DOHH2 (cell line): ENCODE measurements around the gene OR2S2.

Source experiments
- EZH2phosphoT487 ChIP-seq: fragments of 200-600 bp; sonication (generic); IDR thresholded peaks from 2 replicates; pipeline ENCODE4 v1.6.1; 2017; ENCODE audit warnings: borderline replicate concordance, mild to moderate bottlenecking, antibody characterized with exemption, low read length, moderate library complexity, mixed read lengths
- TF ChIP-seq, protein P1 (sequence below): fragments of 200-600 bp; sonication (generic); IDR thresholded peaks from one replicate; pipeline ENCODE4 v1.5.1; 2014; ENCODE audit warnings: antibody characterized with exemption, mild to moderate bottlenecking, low read depth, low read length; ENCODE audit not compliant: poor library complexity, severe bottlenecking

DNA sequence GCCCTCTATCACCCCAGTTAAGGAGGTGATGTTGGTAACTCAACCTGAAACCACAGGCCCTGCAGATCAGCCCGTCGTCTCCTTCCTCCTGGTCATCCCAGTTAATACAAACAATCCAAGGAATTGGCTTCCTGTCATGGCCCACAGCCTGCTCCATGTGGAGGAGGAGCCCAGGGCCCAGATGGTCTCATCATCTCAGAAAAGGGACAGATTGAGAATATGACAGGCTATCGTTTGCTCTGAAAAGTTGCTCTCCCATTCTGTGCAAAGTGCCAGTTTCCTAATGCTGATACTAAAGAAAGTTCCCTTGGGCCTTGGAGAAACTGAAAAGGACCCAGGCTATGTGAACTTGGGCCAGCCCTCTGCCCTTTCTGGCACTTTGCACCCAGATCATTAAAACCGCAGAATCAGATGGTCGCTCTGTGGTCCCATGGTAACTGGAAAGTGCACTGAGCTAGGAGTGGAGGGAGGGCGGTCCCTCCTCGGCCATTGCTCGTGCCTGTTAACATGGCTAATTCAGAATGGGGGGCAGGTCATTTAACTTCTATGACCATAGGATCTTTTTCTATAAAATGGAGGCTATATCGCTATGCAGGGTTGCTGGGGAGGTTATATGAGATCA, 49.3 kb downstream of the OR2S2 start:
- TF ChIP-seq, protein P1, sequence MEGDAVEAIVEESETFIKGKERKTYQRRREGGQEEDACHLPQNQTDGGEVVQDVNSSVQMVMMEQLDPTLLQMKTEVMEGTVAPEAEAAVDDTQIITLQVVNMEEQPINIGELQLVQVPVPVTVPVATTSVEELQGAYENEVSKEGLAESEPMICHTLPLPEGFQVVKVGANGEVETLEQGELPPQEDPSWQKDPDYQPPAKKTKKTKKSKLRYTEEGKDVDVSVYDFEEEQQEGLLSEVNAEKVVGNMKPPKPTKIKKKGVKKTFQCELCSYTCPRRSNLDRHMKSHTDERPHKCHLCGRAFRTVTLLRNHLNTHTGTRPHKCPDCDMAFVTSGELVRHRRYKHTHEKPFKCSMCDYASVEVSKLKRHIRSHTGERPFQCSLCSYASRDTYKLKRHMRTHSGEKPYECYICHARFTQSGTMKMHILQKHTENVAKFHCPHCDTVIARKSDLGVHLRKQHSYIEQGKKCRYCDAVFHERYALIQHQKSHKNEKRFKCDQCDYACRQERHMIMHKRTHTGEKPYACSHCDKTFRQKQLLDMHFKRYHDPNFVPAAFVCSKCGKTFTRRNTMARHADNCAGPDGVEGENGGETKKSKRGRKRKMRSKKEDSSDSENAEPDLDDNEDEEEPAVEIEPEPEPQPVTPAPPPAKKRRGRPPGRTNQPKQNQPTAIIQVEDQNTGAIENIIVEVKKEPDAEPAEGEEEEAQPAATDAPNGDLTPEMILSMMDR, result no peak
- TF ChIP-seq EZH2phosphoT487, result no peak
